Measurements from ENCODE around the gene ARHGAP35.

DNA sequence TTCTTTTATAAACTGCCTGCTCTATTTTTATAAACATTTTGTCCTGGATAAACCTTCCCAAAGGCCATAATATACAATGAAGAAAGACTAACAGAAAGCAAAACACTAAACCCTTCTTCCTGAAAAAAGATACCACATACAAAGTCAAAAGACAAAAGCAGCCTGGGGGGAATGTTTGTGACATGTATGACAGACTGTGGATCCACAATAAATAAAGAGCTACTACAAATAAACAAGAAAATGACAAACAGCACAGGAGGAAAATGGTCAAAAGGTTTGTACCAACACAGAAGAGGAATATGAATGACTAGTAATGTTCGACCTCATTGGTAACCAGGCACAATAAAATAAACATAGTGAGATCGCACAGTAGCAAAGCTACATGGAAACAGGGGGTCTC is 29.9 kb upstream of the ARHGAP35 start:
- TF ChIP-seq, protein P1, sequence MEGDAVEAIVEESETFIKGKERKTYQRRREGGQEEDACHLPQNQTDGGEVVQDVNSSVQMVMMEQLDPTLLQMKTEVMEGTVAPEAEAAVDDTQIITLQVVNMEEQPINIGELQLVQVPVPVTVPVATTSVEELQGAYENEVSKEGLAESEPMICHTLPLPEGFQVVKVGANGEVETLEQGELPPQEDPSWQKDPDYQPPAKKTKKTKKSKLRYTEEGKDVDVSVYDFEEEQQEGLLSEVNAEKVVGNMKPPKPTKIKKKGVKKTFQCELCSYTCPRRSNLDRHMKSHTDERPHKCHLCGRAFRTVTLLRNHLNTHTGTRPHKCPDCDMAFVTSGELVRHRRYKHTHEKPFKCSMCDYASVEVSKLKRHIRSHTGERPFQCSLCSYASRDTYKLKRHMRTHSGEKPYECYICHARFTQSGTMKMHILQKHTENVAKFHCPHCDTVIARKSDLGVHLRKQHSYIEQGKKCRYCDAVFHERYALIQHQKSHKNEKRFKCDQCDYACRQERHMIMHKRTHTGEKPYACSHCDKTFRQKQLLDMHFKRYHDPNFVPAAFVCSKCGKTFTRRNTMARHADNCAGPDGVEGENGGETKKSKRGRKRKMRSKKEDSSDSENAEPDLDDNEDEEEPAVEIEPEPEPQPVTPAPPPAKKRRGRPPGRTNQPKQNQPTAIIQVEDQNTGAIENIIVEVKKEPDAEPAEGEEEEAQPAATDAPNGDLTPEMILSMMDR (IDR thresholded peaks at IDR 0.05; ENCODE audit: insufficient read depth, low read depth, low read length), result no peak
- no peak for TF ChIP-seq EZH2 (IDR thresholded peaks at IDR 0.05; ENCODE audit: insufficient read depth, low read length)

Measured in astrocyte (in vitro differentiated cells and primary cell).